Dendritic cell treated with granulocyte-macrophage colony-stimulating factor and Interleukin-4, amounts not matched to agents 40 ng/mL and 50 ng/mL, for 4 days (primary cell): ENCODE data around the gene SETD9.

Source experiments
- H3K27ac Mint-ChIP-seq: one replicate; pipeline ENCODE4 v1.8.0; 2022; ENCODE audit warnings: mild to moderate bottlenecking, mixed read lengths
- H3K27me3 Mint-ChIP-seq: one replicate; pipeline ENCODE4 v1.8.0; 2022; ENCODE audit warnings: mild to moderate bottlenecking, mixed read lengths
- H3K36me3 Mint-ChIP-seq: one replicate; pipeline ENCODE4 v1.8.0; 2022; ENCODE audit warnings: low read depth, mixed read lengths
- H3K4me1 Mint-ChIP-seq: one replicate; pipeline ENCODE4 v1.8.0; 2022; ENCODE audit warnings: low read depth, mixed read lengths
- H3K4me3 Mint-ChIP-seq: one replicate; pipeline ENCODE4 v1.8.0; 2022; ENCODE audit warnings: mild to moderate bottlenecking, moderate library complexity, mixed read lengths
- H3K9me3 Mint-ChIP-seq: one replicate; pipeline ENCODE4 v1.8.0; 2022; ENCODE audit warnings: mixed read lengths
- intact Hi-C: fragments of 100-400 bp; cut with micrococcal nuclease; formaldehyde crosslinking; loops from one replicate; pipeline ENCODE4 v1.15.0; 2022

SETD9 gene

GRCh38 chr5:56909294-56910209, at the start of gene SETD9:
TSS of gene SETD9 (plus strand) at chr5:56909596. CDS start at chr5:56909646, 50 bp downstream.
- peak within 1 kb of the TSS; percentile 97 for H3K27ac Mint-ChIP-seq
- no peaks in the 10 kb centered on the region for H3K9me3 Mint-ChIP-seq
- no peaks in the 10 kb centered on the region for H3K27me3 Mint-ChIP-seq
- H3K36me3 Mint-ChIP-seq, result peaks cover 13% of the 10 kb centered on the region
- H3K4me1 Mint-ChIP-seq, result peaks cover 22% of the 10 kb centered on the region
- intact Hi-C loops, result loop anchor here (1.0 to 10.0 kb wide), 3 partner anchors 43 to 1555 kb away; partner anchors contain the start of genes MIER3 and PLK2
- H3K4me3 Mint-ChIP-seq, result peak within 1 kb of the TSS; percentile 94

GRCh38 chr5:56861893-56862485, 47.4 kb upstream of the SETD9 start:
- no peak overlapping the region for H3K27ac Mint-ChIP-seq

GRCh38 chr5:56862909-56863308, 46.5 kb upstream of the SETD9 start:
- Mint-ChIP-seq H3K4me3 (no peak overlapping the region), H3K27ac (no peak overlapping the region), H3K4me1 (no peaks in the 10 kb centered on the region), H3K9me3 (no peaks in the 10 kb centered on the region), H3K36me3 (peaks cover 81% of the 10 kb centered on the region), H3K27me3 (no peaks in the 10 kb centered on the region)
- intact Hi-C loops, result no loop called here

More at GRCh38 chr5:56861893-56862485, 47.4 kb upstream of the SETD9 start:
- Mint-ChIP-seq H3K36me3 (peaks cover 81% of the 10 kb centered on the region), H3K9me3 (no peaks in the 10 kb centered on the region), H3K4me3 (no peak overlapping the region), H3K27me3 (no peaks in the 10 kb centered on the region), H3K4me1 (no peaks in the 10 kb centered on the region)
- intact Hi-C loops, result no loop called here

- H3K27ac Mint-ChIP-seq, result no peak overlapping the region
- intact Hi-C loops, result loop anchor here (10.0 kb wide), 1 partner anchor 607 kb away; no protein-coding TSS in a partner anchor
- H3K4me3 Mint-ChIP-seq, result no peak overlapping the region
- no peaks in the 10 kb centered on the region for H3K9me3 Mint-ChIP-seq
- H3K4me1 Mint-ChIP-seq, result peaks cover 43% of the 10 kb centered on the region
- H3K27me3 Mint-ChIP-seq, result no peaks in the 10 kb centered on the region
- peaks cover 85% of the 10 kb centered on the region for H3K36me3 Mint-ChIP-seq
Observed at GRCh38 chr5:56871777-56872176, 37.6 kb upstream of the SETD9 start.

- Mint-ChIP-seq H3K27me3 (no peaks in the 10 kb centered on the region), H3K4me1 (peaks cover 50% of the 10 kb centered on the region), H3K9me3 (no peaks in the 10 kb centered on the region)
Observed at GRCh38 chr5:56873056-56873455, 36.3 kb upstream of the SETD9 start.

GRCh38 chr5:56876327-56876726, 33.1 kb upstream of the SETD9 start:
- peak overlapping the region; percentile 2 for H3K27ac Mint-ChIP-seq
- no peak overlapping the region for H3K4me3 Mint-ChIP-seq
- peaks cover 93% of the 10 kb centered on the region for H3K36me3 Mint-ChIP-seq
- H3K27me3 Mint-ChIP-seq, result no peaks in the 10 kb centered on the region
- peaks cover 43% of the 10 kb centered on the region for H3K4me1 Mint-ChIP-seq
- intact Hi-C loops, result loop anchor here (5.0 to 10.0 kb wide), 2 partner anchors 612 to 914 kb away; no protein-coding TSS in a partner anchor
- H3K9me3 Mint-ChIP-seq, result no peaks in the 10 kb centered on the region

More at GRCh38 chr5:56873056-56873455, 36.3 kb upstream of the SETD9 start:
- peaks cover 89% of the 10 kb centered on the region for H3K36me3 Mint-ChIP-seq
- intact Hi-C loops, result loop anchor here (10.0 kb wide), 1 partner anchor 608 kb away; no protein-coding TSS in a partner anchor
- peak overlapping the region; percentile 39 for H3K27ac Mint-ChIP-seq
- no peak overlapping the region for H3K4me3 Mint-ChIP-seq

GRCh38 chr5:56881571-56881970, 27.8 kb upstream of the SETD9 start:
- H3K4me1 Mint-ChIP-seq, result peaks cover 7% of the 10 kb centered on the region
- intact Hi-C loops, result loop anchor here (10.0 kb wide), 1 partner anchor 937 kb away; no protein-coding TSS in a partner anchor
- H3K27me3 Mint-ChIP-seq, result no peaks in the 10 kb centered on the region
- no peaks in the 10 kb centered on the region for H3K9me3 Mint-ChIP-seq
- no peak overlapping the region for H3K27ac Mint-ChIP-seq
- no peak overlapping the region for H3K4me3 Mint-ChIP-seq
- peaks cover 94% of the 10 kb centered on the region for H3K36me3 Mint-ChIP-seq

GRCh38 chr5:56893251-56893951, 16.0 kb upstream of the SETD9 start:
- peaks cover 5% of the 10 kb centered on the region for H3K4me1 Mint-ChIP-seq
- no peaks in the 10 kb centered on the region for H3K27me3 Mint-ChIP-seq
- H3K27ac Mint-ChIP-seq, result no peak overlapping the region
- intact Hi-C loops, result no loop called here
- H3K4me3 Mint-ChIP-seq, result no peak overlapping the region
- peaks cover 86% of the 10 kb centered on the region for H3K36me3 Mint-ChIP-seq
- no peaks in the 10 kb centered on the region for H3K9me3 Mint-ChIP-seq

- Mint-ChIP-seq H3K27ac (no peak overlapping the region), H3K27me3 (no peaks in the 10 kb centered on the region), H3K9me3 (no peaks in the 10 kb centered on the region), H3K36me3 (peaks cover 53% of the 10 kb centered on the region), H3K4me1 (no peaks in the 10 kb centered on the region), H3K4me3 (no peak overlapping the region)
- intact Hi-C loops, result no loop called here
Observed at GRCh38 chr5:56896763-56897162, 12.6 kb upstream of the SETD9 start.

- Mint-ChIP-seq H3K4me1 (peaks cover 3% of the 10 kb centered on the region), H3K9me3 (no peaks in the 10 kb centered on the region), H3K36me3 (peaks cover 41% of the 10 kb centered on the region), H3K4me3 (no peak overlapping the region), H3K27me3 (no peaks in the 10 kb centered on the region), H3K27ac (no peak overlapping the region)
- intact Hi-C loops, result no loop called here
Observed at GRCh38 chr5:56898213-56898612, 11.2 kb upstream of the SETD9 start.

- H3K4me1 Mint-ChIP-seq, result peaks cover 6% of the 10 kb centered on the region
- H3K36me3 Mint-ChIP-seq, result peaks cover 19% of the 10 kb centered on the region
- H3K9me3 Mint-ChIP-seq, result no peaks in the 10 kb centered on the region
- intact Hi-C loops, result loop anchor here (2.0 to 10.0 kb wide), 4 partner anchors 182 to 1564 kb away; partner anchors contain the start of gene PLK2
- no peaks in the 10 kb centered on the region for H3K27me3 Mint-ChIP-seq
- H3K4me3 Mint-ChIP-seq, result no peak overlapping the region
- H3K27ac Mint-ChIP-seq, result no peak overlapping the region
Observed at GRCh38 chr5:56900395-56900794, 9.0 kb upstream of the SETD9 start.

GRCh38 chr5:56900858-56901578, 8.4 kb upstream of the SETD9 start:
- Mint-ChIP-seq H3K4me3 (no peak overlapping the region), H3K27me3 (no peaks in the 10 kb centered on the region), H3K36me3 (peaks cover 15% of the 10 kb centered on the region), H3K27ac (no peak overlapping the region), H3K9me3 (no peaks in the 10 kb centered on the region), H3K4me1 (peaks cover 6% of the 10 kb centered on the region)
- intact Hi-C loops, result loop anchor here (2.0 to 10.0 kb wide), 4 partner anchors 181 to 1564 kb away; partner anchors contain the start of gene PLK2

- H3K4me3 Mint-ChIP-seq, result peak overlapping the region; percentile 94
- no peaks in the 10 kb centered on the region for H3K27me3 Mint-ChIP-seq
- H3K36me3 Mint-ChIP-seq, result peaks cover 12% of the 10 kb centered on the region
- intact Hi-C loops, result loop anchor here (1.0 to 10.0 kb wide), 2 partner anchors 264 to 1556 kb away; partner anchors contain the start of gene PLK2
- no peaks in the 10 kb centered on the region for H3K9me3 Mint-ChIP-seq
- H3K4me1 Mint-ChIP-seq, result peaks cover 22% of the 10 kb centered on the region
- peak overlapping the region; percentile 97 for H3K27ac Mint-ChIP-seq
Observed at GRCh38 chr5:56908942-56909293, 478 bp upstream of the SETD9 start.
